ENCODE measurements around the gene MINPP1. TPM values are rescaled to one million over a fixed set of nuclear protein-coding genes. Genes with fewer than 3 reads are reported as not detected.
"Not testable (repeated sequence)": the region's sequence is repeated elsewhere in the genome, so short reads cannot be mapped to it uniquely, and the experiment has no call there.

MINPP1 gene
- total and polyA plus RNA-seq, 10 donors: 5.1 to 21.3 (median 10.5) TPM

DNA sequence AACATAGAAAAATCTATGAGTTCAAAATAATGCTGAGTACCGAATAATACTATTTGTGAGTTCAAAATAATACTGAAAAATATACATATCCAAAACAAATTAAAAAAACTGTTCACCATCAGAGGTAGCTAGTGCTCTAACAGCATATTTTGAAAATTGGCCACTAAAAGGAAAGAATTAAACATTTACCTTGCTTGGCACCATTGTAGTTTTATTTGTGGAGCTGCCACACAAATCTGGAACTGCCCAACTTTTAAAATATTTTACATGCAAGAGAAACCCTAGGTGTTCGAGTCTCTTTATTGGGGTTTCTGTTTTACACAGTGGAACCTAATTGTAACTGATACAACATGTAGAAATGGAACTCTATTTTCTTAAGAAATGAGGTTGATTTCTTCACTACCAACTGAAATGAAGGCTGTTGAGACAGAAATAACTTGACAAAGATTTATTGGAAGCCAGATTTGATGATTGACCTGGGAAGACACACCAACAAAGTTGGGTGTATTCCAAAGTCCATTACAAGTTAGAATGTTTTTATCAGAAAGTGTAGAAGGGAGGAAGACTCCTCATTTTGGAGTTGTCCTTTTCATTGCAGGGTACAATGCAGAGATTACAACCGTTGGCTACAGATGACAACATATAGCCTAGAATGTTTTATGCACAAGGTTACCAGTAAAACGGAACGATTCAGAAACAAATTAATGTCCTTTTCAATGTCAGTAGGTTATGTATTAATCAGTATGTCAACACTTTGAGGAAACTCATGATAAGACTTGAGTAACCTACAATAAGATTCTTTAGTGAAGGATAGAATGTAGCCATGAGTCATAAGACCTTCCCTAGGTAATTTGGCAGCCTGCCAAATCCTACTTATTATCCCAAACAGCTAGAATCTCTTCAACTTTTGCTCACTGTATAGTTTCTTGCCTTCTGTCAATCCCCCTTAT is 81.1 kb downstream of the MINPP1 start:
- no peak overlapping the region for H3K4me3 ChIP-seq
- H3K9me3 ChIP-seq: no peaks in the 10 kb centered on the region
- H3K4me1 ChIP-seq: no peaks in the 10 kb centered on the region
- TF ChIP-seq, protein P1, sequence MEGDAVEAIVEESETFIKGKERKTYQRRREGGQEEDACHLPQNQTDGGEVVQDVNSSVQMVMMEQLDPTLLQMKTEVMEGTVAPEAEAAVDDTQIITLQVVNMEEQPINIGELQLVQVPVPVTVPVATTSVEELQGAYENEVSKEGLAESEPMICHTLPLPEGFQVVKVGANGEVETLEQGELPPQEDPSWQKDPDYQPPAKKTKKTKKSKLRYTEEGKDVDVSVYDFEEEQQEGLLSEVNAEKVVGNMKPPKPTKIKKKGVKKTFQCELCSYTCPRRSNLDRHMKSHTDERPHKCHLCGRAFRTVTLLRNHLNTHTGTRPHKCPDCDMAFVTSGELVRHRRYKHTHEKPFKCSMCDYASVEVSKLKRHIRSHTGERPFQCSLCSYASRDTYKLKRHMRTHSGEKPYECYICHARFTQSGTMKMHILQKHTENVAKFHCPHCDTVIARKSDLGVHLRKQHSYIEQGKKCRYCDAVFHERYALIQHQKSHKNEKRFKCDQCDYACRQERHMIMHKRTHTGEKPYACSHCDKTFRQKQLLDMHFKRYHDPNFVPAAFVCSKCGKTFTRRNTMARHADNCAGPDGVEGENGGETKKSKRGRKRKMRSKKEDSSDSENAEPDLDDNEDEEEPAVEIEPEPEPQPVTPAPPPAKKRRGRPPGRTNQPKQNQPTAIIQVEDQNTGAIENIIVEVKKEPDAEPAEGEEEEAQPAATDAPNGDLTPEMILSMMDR (IDR thresholded peaks at IDR 0.05 in 8 of 11, conservative IDR thresholded peaks at IDR 0.05 in 3 of 11): no peak
- TF ChIP-seq POLR2AphosphoS5 (IDR thresholded peaks at IDR 0.05) (no peak), POLR2A (IDR thresholded peaks at IDR 0.05) (no peak)
- DNase-seq: no peak
- no peaks in the 10 kb centered on the region for H3K36me3 ChIP-seq
- WGBS, 5 donors: 79 to 87% (median 84%) methylated on average over 5 of the region's 5 CpGs
- H3K27ac ChIP-seq: no peak overlapping the region
- intact Hi-C loops (cut with DNase I; ENCODE audit: low total_unique reads): no loop called here
- H3K27me3 ChIP-seq (replicated peaks in 1 of 7): no peaks in the 10 kb centered on the region

DNA sequence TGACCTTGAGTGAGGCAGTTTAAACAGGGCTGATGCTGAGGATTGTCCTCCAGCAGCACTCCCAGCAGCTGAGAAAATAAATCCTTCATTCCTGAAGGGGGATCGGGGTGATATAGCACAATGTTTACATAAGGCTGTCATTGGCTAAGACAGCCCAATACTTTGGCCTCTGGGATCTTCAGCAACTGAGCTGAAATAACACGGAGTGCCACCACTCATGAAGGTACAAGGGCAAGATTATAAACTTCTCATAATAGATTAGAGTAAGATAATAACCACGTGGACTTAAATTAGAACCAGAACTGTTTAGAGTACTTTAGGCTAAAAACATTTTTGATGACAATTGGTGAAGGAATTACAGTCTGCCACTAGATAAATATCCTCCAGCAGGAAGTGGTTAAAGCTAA is 85.0 kb downstream of the MINPP1 start:
- 67 to 77% (median 74%) methylated on average over 3 of the region's 3 CpGs for WGBS, 5 donors
- Histone ChIP-seq H3K27ac (no peak overlapping the region), H3K4me3 (no peak overlapping the region), H3K27me3 (replicated peaks in 1 of 7) (no peaks in the 10 kb centered on the region), H3K9me3 (no peaks in the 10 kb centered on the region), H3K36me3 (no peaks in the 10 kb centered on the region), H3K4me1 (no peaks in the 10 kb centered on the region)
- TF ChIP-seq, protein P1 (IDR thresholded peaks at IDR 0.05 in 8 of 11, conservative IDR thresholded peaks at IDR 0.05 in 3 of 11): no peak
- TF ChIP-seq POLR2A (IDR thresholded peaks at IDR 0.05): no peak
- no peak for DNase-seq
- intact Hi-C loops (cut with DNase I; ENCODE audit: low total_unique reads): no loop called here

DNA sequence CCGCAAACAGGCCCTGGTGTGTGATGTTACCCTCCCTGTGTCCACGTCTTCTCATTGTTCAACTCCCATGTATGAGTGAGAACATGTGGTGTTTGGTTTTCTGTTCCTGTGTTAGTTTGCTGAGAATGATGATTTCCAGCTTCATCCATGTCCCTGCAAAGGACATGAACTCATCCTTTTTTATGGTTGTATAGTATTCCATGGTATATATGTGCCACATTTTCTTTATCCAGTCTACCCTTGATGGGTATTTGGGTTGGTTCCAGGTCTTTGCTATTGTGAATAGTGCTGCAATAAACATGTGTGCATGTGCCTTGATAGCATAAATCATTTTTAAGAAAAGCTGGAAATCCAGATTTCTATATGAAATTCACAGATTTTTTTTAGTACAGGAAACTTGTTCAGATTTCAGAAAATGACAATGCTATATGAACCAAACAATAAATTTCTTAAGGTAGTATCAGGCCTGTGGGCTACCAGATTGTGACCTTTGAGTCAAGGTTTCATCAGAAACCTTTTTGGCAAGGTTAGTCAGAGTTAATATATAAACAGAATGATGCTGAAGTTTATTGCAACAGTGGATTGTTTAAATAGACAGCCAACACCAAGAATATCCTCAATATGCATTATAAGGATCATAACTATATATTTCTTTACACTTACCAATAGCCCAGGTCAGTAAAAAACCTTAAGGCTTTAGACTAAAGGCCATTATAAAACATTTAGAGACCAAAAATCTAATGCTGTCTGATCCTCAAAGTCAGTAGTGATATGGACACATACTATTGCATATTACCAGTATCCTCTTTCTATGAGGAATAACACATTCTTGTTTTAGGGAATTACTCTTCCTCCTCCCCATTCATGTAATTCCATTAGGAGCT is 86.3 kb downstream of the MINPP1 start:
- Histone ChIP-seq H3K4me3 (no peak overlapping the region), H3K27me3 (replicated peaks in 1 of 7) (no peaks in the 10 kb centered on the region), H3K27ac (no peak overlapping the region), H3K36me3 (no peaks in the 10 kb centered on the region), H3K4me1 (no peaks in the 10 kb centered on the region), H3K9me3 (no peaks in the 10 kb centered on the region)
- WGBS, 5 donors: 81 to 95% (median 91%) methylated on average over 2 of the region's 2 CpGs
- TF ChIP-seq POLR2AphosphoS5 (IDR thresholded peaks at IDR 0.05) (no peak), POLR2A (IDR thresholded peaks at IDR 0.05) (no peak)
- TF ChIP-seq, protein P1 (IDR thresholded peaks at IDR 0.05 in 8 of 11, conservative IDR thresholded peaks at IDR 0.05 in 3 of 11): no peak
- DNase-seq: no peak
- intact Hi-C loops (cut with DNase I; ENCODE audit: low total_unique reads): no loop called here

DNA sequence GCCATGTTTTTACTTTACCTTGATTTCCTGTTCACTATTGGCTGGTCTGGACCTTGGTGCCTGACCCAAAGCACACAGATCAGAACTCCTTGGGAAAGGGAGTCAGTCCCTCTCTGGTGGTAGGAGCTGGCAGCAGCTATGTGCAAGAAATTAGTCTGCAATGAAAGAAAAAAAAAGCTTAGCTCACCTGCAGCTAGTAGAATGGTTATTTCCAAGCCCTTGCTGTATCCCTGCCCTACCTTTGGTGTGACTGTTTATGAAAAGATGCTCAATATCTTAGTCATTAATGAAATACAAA is 86.8 kb downstream of the MINPP1 start:
- no peaks in the 10 kb centered on the region for H3K4me1 ChIP-seq
- TF ChIP-seq POLR2AphosphoS5 (IDR thresholded peaks at IDR 0.05) (no peak), POLR2A (IDR thresholded peaks at IDR 0.05) (no peak)
- TF ChIP-seq, protein P1 (IDR thresholded peaks at IDR 0.05 in 8 of 11, conservative IDR thresholded peaks at IDR 0.05 in 3 of 11): no peak
- H3K27me3 ChIP-seq (replicated peaks in 1 of 7): no peaks in the 10 kb centered on the region
- no peak overlapping the region for H3K27ac ChIP-seq
- no peak for DNase-seq
- H3K9me3 ChIP-seq: no peaks in the 10 kb centered on the region
- no peaks in the 10 kb centered on the region for H3K36me3 ChIP-seq
- no peak overlapping the region for H3K4me3 ChIP-seq
- intact Hi-C loops (cut with DNase I; ENCODE audit: low total_unique reads): no loop called here

DNA sequence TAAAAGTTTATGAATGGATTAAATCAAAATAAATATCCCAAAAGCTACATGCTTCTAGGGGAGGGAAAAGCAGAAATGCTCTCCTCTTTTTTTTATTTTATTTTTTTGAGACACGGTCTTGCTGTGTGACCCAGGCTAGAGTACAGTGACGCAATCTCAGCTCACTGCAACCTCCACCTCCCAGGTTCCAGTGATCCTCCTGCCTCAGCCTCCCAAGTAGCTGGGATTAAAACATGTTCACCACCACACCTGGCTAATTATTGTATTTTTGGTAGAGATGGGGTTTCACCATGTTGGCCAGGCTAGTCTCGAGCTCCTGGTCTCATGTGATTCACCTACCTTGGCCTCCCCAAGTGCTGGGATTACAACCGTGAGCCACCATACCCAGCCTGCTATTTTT is 88.2 kb downstream of the MINPP1 start:
- DNase-seq; H3K4me1 ChIP-seq; H3K27me3 ChIP-seq (replicated peaks in 1 of 7); H3K36me3 ChIP-seq; intact Hi-C loops (cut with DNase I; ENCODE audit: low total_unique reads); H3K27ac ChIP-seq; H3K4me3 ChIP-seq; H3K9me3 ChIP-seq: not testable (repeated sequence)
- 79 to 89% (median 84%) methylated on average over 4 of the region's 4 CpGs for WGBS, 5 donors
